ENCODE results near the gene COQ2. TPM values are rescaled to one million over a fixed set of nuclear protein-coding genes. Genes with fewer than 3 reads are reported as not detected.

Gene COQ2
- total RNA-seq, 1 experiment from 2014 or later = 24.2 TPM

DNA sequence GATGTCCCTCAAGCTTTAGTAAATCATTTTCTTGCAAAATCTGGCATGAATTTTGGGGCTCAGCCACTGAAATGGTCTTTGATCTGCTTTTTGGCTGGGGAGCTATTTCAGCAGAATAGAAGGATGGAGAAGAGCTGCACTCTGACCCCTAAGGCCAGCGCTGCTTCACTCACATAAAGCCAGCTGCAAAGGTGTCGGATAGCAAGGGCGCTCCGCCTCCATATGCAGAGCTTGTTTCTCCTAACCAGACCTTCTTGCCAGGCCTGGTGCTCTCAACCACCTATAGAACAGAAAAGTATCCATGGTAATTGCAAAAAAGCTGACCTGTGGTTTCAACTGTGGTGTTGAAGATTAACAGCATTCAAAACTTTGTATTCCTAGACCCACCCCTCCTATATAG is 24.1 kb upstream of the COQ2 start:
- no peak overlapping the region for H3K4me3 Mint-ChIP-seq (ENCODE audit: unreplicated experiment)
- no TSS peak for BruUV-seq (replicated peaks)
- H3K27me3 Mint-ChIP-seq (ENCODE audit: insufficient read depth, unreplicated experiment) = no peaks in the 10 kb centered on the region
- CTCF ChIA-PET = interaction anchor here (0.7 kb wide), 1 partner anchor 235 kb away, joined by 3 read pairs; no protein-coding TSS in a partner anchor
- POLR2A ChIA-PET = no interaction called here
- H3K36me3 Mint-ChIP-seq (ENCODE audit: insufficient read depth, unreplicated experiment) = no peaks in the 10 kb centered on the region
- H3K27ac Mint-ChIP-seq (ENCODE audit: unreplicated experiment) = no peak overlapping the region
- intact Hi-C loops (cut with micrococcal nuclease; ENCODE audit: unreplicated experiment) = no loop called here
- no peaks in the 10 kb centered on the region for H3K36me3 ChIP-seq (ENCODE audit: control insufficient read depth, insufficient read depth, low read length)
- no peaks in the 10 kb centered on the region for H3K4me1 Mint-ChIP-seq (ENCODE audit: low read depth, unreplicated experiment)
- H3K4me1 ChIP-seq = no peaks in the 10 kb centered on the region
- H3K27me3 ChIP-seq (replicated peaks; ENCODE audit: control insufficient read depth, insufficient read depth, low read length) = no peaks in the 10 kb centered on the region
- no peak for DNase-seq
- H3K4me3 ChIP-seq (ENCODE audit: low read depth, low read length) = no peak overlapping the region
- TF ChIP-seq, protein P1, sequence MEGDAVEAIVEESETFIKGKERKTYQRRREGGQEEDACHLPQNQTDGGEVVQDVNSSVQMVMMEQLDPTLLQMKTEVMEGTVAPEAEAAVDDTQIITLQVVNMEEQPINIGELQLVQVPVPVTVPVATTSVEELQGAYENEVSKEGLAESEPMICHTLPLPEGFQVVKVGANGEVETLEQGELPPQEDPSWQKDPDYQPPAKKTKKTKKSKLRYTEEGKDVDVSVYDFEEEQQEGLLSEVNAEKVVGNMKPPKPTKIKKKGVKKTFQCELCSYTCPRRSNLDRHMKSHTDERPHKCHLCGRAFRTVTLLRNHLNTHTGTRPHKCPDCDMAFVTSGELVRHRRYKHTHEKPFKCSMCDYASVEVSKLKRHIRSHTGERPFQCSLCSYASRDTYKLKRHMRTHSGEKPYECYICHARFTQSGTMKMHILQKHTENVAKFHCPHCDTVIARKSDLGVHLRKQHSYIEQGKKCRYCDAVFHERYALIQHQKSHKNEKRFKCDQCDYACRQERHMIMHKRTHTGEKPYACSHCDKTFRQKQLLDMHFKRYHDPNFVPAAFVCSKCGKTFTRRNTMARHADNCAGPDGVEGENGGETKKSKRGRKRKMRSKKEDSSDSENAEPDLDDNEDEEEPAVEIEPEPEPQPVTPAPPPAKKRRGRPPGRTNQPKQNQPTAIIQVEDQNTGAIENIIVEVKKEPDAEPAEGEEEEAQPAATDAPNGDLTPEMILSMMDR (IDR thresholded peaks at IDR 0.05; ENCODE audit: insufficient read depth in 1 of 2, low read depth in 1 of 2, low read length in 1 of 2, severe bottlenecking in 1 of 2, unreplicated experiment in 1 of 2) = no peak
- H3K9me3 ChIP-seq = no peaks in the 10 kb centered on the region
- no peaks in the 10 kb centered on the region for H3K9me3 Mint-ChIP-seq (ENCODE audit: unreplicated experiment)

DNA sequence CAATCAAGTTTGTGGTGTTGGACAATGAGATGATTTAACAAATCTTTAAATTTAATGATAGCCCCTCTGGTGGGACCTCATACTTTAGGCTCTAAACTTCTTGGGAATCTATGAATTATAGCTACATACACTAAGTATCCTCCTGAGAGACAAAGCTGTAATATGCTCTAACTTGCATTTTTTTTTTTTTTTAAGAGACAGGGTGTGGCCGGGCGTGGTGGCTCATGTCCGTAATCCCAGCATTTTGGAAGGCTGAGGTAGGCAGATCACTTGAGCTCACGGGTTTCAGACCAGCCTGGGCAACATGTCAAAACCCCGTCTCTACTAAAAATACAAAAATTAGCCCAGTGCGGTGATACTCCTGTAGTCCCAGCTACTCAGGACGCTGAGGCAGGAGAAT is 23.3 kb upstream of the COQ2 start:
- no peaks in the 10 kb centered on the region for H3K4me1 ChIP-seq
- CTCF ChIA-PET = no interaction called here
- intact Hi-C loops (cut with micrococcal nuclease; ENCODE audit: unreplicated experiment) = no loop called here
- TF ChIP-seq, protein P1 (IDR thresholded peaks at IDR 0.05; ENCODE audit: insufficient read depth in 1 of 2, low read depth in 1 of 2, low read length in 1 of 2, severe bottlenecking in 1 of 2, unreplicated experiment in 1 of 2) = no peak
- Mint-ChIP-seq H3K27ac (ENCODE audit: unreplicated experiment) (no peak overlapping the region), H3K4me1 (ENCODE audit: low read depth, unreplicated experiment) (no peaks in the 10 kb centered on the region), H3K4me3 (ENCODE audit: unreplicated experiment) (no peak overlapping the region), H3K9me3 (ENCODE audit: unreplicated experiment) (no peaks in the 10 kb centered on the region), H3K27me3 (ENCODE audit: insufficient read depth, unreplicated experiment) (no peaks in the 10 kb centered on the region), H3K36me3 (ENCODE audit: insufficient read depth, unreplicated experiment) (no peaks in the 10 kb centered on the region)
- POLR2A ChIA-PET = no interaction called here
- no peak for DNase-seq
- H3K9me3 ChIP-seq = no peaks in the 10 kb centered on the region
- H3K4me3 ChIP-seq (ENCODE audit: low read depth, low read length) = no peak overlapping the region
- H3K27me3 ChIP-seq (replicated peaks; ENCODE audit: control insufficient read depth, insufficient read depth, low read length) = no peaks in the 10 kb centered on the region
- BruUV-seq (replicated peaks) = no TSS peak
- H3K36me3 ChIP-seq (ENCODE audit: control insufficient read depth, insufficient read depth, low read length) = no peaks in the 10 kb centered on the region

DNA sequence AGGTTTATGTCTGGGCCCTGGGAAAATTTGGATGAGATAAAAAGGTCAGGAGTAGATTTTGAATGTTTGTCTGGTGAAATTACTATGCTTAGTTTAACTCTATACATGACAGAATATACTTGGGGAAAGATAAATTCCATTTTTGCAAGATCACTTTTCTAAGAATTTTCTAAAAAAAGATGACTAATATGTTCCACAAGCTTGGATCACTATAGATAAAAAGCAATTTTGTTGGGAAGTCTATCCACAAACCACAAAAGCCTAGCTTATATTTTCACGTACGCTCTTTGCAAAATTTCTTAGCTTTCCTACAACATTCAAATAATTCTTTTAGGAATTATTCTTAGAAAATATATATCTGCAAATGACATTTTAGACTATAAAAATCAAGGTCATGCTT is 20.6 kb upstream of the COQ2 start:
- TF ChIP-seq, protein P1 (IDR thresholded peaks at IDR 0.05; ENCODE audit: insufficient read depth in 1 of 2, low read depth in 1 of 2, low read length in 1 of 2, severe bottlenecking in 1 of 2, unreplicated experiment in 1 of 2) = no peak
- Mint-ChIP-seq H3K4me3 (ENCODE audit: unreplicated experiment) (no peak overlapping the region), H3K27ac (ENCODE audit: unreplicated experiment) (no peak overlapping the region), H3K27me3 (ENCODE audit: insufficient read depth, unreplicated experiment) (no peaks in the 10 kb centered on the region), H3K36me3 (ENCODE audit: insufficient read depth, unreplicated experiment) (no peaks in the 10 kb centered on the region), H3K9me3 (ENCODE audit: unreplicated experiment) (no peaks in the 10 kb centered on the region), H3K4me1 (ENCODE audit: low read depth, unreplicated experiment) (no peaks in the 10 kb centered on the region)
- Histone ChIP-seq H3K4me1 (no peaks in the 10 kb centered on the region), H3K36me3 (ENCODE audit: control insufficient read depth, insufficient read depth, low read length) (no peaks in the 10 kb centered on the region), H3K4me3 (ENCODE audit: low read depth, low read length) (no peak overlapping the region), H3K27me3 (replicated peaks; ENCODE audit: control insufficient read depth, insufficient read depth, low read length) (no peaks in the 10 kb centered on the region), H3K9me3 (no peaks in the 10 kb centered on the region)
- BruUV-seq (replicated peaks) = no TSS peak
- ChIA-PET POLR2A (no interaction called here), CTCF (no interaction called here)
- intact Hi-C loops (cut with micrococcal nuclease; ENCODE audit: unreplicated experiment) = no loop called here
- no peak for DNase-seq
